ENCODE results near the gene TAF8. TPM values are rescaled to one million over a fixed set of nuclear protein-coding genes. Genes with fewer than 3 reads are reported as not detected.

Gene TAF8, protein sequence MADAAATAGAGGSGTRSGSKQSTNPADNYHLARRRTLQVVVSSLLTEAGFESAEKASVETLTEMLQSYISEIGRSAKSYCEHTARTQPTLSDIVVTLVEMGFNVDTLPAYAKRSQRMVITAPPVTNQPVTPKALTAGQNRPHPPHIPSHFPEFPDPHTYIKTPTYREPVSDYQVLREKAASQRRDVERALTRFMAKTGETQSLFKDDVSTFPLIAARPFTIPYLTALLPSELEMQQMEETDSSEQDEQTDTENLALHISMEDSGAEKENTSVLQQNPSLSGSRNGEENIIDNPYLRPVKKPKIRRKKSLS
- total RNA-seq, result 29.4 TPM

DNA sequence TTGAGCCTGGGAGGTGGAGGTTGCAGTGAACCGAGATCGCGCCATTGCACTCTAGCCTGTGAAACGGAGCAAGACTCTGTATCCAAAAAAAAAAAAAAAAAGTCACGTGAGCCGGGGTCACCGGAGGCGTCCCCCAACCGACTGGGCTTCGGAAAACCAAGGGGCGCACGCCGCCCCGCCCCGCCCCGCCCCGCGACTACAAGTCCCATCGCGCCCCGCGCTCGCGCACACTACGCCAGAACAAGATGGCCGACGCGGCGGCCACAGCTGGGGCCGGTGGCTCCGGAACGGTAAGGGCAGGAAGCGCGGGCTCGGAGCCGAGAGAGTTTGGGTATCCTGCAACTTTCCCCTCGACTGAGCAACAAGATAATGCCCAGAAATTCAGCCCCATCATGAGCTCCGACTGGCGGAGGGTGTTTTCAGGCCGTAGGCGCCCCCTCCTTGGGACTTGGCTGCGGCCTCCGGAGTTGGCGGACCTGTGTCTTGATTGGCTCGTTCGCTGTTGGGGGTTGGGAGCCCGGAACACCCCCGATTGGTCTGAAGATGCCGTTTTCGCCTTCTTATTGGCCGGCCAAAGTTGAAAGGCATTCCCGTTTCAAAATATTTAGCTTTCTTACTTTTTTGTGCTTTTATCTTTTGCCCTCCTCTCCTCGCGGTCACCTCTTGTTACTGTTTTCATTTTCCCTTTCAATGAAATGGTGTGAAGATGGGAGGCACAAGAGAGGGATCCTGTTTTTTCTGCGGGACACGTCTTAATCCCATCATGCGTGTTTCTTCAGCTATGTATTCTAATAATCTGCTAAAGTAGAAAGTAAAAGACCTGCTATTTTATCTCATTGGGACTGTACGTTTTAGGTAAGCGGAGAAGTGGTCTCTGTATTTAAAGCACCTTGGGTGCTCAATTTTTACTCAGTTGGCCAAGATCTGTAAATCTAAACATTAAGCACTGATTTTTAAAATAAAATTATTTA lies at the start of gene TAF8:
Gene TAF8, plus strand, starts transcription at position 228 of the 971 bp plus-strand sequence. Its CDS starts 18 bp downstream, at position 246.

Other genes starting within 250 kb of the TAF8 start
- gene USP49, start 155.1 kb upstream of the TAF8 start, total RNA-seq, result 21.3 TPM
- 24.9 TPM for gene MED20, start 129.4 kb upstream of the TAF8 start, total RNA-seq
- 15.6 TPM for gene BYSL, start 129.0 kb upstream of the TAF8 start, total RNA-seq
- 17.9 TPM for gene CCND3, start 108.7 kb upstream of the TAF8 start, total RNA-seq
- gene C6orf132, start 92.1 kb downstream of the TAF8 start, total RNA-seq, result 4.4 TPM
- gene GUCA1A, start 122.8 kb downstream of the TAF8 start, total RNA-seq, result 15.0 TPM
- 12.7 TPM for gene GUCA1B, start 144.4 kb downstream of the TAF8 start, total RNA-seq
- 46.5 TPM for gene MRPS10, start 167.3 kb downstream of the TAF8 start, total RNA-seq